ENCODE results near the gene ALDH3B1.

GRCh38 chr11:68065841-68066240 is 55.7 kb downstream of the ALDH3B1 start:
- TF ChIP-seq, protein P1, sequence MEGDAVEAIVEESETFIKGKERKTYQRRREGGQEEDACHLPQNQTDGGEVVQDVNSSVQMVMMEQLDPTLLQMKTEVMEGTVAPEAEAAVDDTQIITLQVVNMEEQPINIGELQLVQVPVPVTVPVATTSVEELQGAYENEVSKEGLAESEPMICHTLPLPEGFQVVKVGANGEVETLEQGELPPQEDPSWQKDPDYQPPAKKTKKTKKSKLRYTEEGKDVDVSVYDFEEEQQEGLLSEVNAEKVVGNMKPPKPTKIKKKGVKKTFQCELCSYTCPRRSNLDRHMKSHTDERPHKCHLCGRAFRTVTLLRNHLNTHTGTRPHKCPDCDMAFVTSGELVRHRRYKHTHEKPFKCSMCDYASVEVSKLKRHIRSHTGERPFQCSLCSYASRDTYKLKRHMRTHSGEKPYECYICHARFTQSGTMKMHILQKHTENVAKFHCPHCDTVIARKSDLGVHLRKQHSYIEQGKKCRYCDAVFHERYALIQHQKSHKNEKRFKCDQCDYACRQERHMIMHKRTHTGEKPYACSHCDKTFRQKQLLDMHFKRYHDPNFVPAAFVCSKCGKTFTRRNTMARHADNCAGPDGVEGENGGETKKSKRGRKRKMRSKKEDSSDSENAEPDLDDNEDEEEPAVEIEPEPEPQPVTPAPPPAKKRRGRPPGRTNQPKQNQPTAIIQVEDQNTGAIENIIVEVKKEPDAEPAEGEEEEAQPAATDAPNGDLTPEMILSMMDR (IDR thresholded peaks at IDR 0.05) = no peak
- TF ChIP-seq POLR2A (IDR thresholded peaks at IDR 0.05) = no peak
